Measurements from ENCODE around the gene POLR2H.

POLR2H gene

DNA sequence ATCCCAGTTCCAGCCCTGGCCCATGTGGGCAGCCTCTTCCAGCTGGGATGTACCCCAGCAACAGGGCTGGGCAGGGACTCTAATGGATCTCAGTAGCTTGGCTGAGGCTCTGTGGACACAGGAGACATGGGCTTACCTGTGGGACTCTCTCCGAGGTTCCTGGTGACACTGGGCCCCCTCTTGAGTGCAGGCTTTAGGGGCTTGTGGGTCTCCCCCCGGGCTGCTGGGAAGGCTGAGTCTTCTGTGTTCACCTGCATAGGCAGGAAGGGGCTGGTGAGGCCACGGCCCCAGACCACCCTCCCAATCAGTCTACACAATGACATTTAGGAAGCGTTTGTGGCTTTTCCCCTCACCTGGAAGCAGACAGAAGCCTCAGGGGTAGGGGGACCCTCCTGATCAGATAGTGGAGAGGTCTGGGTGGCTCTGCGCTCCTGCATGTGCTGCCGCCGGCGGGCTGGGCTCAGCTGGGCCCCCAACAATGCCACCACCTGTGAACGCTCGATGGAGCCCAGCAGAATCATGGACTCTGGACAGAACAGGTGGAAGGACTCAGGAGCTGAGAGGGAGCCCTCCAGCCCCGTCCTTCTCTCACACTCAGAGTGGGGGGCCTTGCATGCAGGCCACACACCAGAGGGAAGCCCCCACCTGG, 8.5 kb upstream of the POLR2H start:
- DNase-seq: no peak

DNA sequence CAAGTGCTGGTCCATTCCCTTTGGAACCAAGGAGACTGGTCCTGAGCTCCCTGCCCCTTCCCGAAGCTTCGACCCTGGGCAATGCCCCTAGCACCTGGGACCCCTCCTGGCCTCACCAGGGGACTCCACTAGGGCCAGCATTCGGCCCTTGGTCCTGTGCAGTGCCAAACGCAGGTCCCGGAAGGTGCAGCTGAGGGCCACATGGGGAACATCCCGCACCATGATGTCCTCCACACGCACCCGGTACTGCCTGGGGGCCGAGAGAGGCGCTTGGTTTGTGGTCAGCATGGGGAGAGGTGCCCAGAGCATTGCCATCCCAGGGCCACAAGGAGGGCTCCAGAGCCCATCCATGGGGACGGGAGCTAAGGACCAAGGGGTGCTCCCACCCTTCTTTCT, 8.0 kb upstream of the POLR2H start:
- no peak for DNase-seq

DNA sequence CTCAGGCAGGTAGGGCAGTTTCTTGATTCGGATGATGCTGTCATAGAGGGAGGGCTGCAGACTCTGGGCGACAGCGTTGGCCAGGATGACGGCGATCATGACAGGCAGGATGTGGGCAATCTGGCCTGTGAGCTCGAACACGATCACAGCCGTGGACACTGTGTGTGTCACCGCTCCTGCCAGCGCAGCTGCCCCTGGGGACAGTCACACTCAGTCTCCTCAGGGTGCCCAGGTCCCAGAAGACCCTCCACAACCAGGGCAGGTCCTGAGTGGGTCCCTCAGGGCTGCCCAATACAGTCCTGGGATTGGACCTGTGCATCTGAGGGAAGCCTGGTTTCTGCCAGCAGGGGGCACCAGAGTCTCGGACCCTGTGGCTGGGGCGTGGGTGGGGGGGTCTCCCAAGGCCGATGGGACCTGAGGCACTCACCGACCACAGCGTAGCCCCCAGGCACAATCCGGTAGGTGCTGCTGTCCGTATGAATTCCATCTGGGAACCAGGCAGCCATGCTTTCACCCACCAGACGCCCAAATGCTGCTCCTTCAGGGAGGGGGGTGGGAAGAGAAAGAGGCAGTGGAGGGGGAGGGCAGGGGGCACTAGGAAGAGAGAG, 7.3 kb upstream of the POLR2H start:
- no peak for DNase-seq

DNA sequence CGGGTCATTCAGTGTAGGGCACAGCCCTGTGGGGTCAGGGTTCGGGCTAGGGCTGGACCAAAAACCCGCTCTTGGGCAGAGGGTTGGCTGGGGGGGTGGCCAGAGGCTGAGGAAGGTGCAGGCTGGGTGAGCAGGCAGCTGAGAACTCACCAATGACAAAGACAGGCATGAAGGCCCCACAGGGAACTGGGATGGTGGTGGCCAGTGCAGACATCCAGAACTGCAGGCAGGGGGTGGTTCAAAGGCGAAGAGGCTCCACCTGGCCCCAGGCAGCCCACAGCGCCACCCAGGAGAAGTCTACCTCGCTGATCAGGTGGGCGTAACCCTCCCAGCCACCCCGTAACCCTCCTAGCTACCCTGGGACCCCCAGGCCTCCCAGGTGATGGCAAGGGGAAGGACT, 6.8 kb upstream of the POLR2H start:
- DNase-seq: no peak

DNA sequence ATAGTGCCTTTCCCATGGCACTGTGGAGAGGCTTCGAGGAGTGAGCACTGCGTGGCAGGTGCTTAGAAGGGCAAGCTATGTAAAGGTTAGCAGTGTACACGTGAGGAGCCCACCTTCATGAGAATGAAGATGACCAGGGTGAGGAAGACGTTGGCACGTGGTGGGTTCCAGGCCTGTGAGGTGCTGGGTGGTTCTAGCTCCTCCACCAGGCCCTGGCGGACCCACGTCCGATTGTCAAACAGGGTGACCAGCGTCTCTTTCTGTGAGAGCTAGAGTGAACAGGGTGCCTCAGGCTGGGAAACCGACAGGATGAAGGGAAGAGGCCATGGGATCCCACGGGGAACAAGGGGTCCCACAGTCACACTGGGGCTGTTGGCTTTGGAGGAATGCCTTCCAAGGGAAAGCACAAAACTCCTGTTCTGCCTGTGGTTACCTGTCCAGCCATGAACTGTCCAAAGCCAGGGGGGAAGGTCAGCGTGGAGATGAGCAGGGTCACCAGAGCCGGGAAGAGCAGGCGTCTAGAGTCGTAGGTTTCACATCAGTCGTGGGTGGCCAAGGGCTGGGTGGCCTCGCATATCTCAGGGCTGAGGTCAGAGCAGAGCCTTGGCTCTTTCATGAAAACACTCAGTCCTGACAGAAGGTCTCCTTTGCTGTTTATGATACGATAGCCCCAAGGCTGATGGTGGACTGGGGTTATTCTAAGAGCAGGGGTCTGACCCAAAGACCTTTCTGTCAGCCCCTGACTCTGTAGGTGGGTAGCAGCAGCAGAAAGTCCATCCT, 6.1 kb upstream of the POLR2H start:
- peak; percentile 42 for DNase-seq

DNA sequence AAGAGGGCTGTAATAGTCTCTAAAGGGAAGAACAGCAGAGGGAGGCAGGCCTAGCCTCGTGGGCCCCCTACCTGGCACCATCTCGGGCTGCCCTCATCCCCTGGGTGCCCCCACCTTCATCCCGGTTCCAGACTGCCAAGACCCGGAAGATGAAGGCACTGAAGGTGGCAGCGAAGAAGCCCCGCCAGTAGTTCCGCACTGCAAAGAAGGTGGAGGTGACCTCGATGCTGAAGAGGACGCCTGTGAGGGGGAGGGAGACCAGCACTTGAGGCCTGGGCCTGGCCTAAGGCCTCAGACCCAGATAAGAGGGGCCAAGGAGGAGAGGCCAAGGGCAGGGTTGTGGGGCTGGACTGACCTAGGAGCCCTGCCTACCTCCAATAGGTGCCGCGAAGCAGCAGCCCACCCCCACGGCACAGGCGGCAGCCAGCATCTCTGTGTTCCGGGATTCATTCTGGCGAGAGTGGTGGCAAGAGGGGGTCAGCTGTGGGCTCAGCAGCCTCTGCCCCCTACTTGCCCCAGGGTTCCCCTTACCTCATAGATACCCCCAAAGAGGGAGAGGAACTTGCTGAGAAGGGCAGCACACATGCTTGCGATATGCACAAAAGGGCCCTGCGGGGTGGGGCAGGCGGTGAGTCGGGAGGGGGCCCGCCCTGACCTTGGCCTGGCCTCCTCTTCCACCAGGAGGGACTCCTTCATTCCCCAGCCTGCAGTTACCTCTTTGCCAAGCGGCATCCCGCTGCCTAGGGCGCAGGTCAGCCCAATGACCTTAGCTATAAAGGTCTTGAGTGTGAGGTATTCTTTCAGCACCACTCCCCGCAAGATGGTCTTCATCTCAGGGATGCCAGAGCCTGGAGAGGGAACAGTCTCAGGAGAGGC, 4.0 kb upstream of the POLR2H start:
- no peak for DNase-seq

DNA sequence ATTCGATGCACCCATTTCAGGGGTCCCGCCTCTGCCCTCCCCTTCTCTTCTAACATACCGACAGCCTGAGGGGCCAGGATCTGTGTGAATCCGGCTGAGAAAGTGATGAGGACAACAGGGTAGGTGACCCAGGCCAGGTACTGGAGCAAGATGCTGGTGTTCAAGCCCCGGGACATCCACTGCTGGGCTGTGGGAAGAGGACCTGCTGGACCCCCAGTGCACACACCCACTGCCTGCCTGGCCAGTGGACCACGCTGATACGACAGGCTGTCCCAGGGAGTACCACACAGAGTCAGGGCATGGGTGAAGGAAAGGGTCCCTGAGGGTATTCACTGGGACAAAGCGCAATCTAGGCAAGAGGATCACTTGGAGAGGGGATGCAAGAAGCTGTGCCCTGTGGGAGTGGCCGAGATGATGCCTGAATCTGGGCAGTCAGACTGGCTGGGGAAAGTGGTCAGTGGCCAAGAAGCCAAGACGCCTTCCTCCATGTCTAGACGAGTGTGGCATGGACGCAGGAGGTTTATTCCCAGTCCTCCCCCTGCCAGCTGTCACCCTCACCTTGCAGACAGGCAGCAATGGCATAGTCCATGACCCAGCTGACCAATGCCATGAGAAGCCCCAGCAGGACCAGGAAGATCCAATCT, 3.3 kb upstream of the POLR2H start:
- no peak for DNase-seq

DNA sequence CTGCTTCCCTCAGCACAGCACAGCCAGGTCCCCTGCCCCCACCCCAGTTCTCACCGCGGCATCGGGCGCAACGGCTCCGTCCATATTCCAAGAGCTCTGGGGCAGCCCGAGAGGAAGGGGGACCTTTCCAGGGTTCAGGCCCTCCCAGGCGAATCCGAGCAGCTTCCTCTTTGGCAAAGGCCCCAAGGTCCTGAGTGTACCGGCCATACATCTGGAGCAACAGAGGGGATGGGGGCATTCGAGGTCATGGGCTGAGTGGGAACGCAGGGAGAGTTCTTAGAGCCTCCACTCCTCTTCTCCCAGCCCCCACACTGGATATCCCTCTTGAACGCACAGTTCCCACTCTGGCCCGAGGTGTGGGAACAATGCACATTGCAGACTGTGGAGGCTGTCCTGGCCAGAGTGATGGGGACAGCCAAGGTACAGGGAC, 2.6 kb upstream of the POLR2H start:
- DNase-seq: no peak

DNA sequence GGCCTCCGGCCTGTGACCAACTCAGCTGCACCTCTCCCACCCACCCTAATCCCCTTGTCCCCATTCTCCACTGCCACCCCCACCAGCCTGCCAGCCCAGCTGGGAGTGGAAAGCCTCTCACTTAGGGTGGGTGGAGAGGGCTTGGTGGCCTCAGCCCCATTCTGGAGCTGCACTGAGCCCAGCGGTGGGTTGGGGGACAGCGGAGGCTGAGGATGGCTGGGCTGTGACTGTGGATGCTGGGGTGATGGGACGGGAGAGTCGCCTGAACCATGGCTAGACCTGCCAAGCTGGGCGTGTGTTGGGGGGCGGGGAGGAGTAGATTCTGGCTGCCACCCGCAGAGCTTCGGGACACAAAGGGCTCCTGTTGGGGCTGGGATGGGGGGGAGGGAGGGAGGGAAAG, 1.9 kb upstream of the POLR2H start:
- DNase-seq: no peak

DNA sequence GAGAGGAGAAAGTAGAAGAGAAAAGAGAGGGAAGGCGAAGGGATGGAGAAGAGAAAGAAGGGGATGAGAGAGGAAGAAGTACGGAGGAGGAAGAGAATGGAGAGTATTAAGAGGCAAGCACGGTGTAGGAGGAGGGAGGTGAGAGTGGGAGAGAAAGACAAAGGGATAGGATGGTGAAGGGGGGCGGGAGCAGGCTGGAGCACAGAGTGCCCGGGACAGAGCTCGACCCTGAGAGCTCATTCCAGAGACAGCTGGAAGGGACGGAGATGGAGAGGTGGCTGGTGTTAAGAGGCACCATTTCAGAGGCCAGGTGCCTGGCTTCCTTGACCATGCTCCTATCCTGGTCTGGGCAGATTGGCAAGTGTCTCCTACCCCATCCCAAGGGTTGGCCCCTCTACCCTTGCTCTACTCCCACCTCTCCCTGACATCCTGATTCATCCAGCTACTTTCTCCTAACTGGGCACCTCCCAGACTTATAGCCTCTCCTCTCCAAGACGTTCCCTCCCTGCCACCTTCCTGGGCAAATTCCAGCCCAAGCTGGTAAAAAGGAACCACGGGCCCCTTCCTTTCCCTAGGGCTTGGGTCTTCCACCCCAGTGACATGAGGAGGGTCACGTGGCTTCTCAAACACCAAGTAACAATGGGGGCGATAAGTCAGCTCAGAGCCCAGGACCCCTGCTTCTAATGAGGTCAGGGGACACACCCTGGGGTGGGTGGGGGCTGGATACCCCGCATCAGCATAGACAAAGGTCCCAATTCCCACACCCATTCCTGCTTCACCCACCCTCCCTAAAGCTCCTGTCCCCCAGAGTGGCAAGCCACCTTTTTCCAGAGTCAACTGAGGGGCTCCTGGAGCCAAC, 1.2 kb upstream of the POLR2H start:
- no peak for DNase-seq

DNA sequence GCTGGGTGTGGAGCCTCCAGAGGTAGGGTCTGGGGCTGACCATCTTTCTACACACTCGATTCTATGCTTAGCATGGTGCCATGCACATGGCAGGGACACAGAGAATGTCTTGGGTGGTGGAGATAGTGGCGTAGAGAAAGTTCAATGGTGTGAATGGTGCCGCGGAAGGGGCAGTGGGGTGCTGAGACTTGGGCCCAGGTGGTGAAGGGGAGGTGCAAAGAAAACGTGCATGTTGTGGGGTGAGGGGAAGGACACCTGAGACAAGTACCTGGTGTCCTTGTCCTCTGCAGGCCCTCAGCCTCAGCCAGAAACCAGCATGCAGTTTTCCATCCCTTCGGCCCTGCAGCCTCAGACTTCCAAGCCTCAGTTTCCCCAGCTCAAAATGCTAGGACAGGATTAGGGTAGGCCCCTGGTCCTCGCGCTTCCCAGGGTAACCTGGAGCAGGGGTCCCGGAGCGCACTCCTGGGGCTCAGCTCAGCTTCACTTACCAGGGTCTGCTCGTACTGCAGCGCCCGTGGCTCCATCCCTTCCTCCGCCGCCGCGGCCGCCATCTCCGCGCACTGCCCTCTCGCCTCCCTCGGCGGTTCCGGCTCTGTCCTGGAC, 480 bp upstream of the POLR2H start:
- DNase-seq: no peak

DNA sequence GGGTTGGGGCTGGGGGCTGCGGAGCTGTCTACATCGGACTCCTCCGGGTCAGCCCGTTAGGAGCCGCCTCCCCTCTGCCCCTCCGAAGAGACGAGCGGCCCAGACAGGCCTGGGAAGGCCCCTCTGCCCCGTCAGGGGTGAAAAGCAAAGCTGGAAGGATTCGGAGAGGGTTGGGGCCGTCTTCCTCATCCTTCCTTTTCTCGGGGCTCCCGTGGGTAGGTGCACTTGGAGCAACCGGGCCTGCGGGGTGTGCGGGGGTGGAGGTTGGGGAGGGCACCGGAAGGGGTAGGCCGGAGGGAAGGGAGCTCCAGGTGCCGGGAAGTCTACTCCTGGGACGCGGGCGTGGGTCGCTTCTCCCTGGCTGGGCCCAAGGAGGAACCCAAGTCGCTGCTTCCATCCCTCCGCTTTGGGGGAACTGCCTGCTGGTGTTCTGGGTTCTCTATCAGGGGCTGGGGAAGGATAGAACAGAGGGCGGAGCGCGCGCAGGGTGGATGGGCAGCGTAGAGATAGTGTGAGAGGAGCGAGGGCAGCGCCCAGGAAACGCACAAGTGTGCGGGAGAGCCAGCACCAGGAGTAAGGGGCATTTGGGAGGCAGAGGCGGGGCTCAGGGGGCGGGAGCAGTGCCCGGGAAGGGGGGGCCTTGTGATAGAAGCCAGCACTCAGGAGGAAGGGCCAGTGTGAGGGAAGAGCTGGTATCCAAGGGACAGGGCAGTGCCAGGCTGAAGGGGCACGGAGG, 590 bp downstream of the POLR2H start:
- DNase-seq: peak; percentile 77

DNA sequence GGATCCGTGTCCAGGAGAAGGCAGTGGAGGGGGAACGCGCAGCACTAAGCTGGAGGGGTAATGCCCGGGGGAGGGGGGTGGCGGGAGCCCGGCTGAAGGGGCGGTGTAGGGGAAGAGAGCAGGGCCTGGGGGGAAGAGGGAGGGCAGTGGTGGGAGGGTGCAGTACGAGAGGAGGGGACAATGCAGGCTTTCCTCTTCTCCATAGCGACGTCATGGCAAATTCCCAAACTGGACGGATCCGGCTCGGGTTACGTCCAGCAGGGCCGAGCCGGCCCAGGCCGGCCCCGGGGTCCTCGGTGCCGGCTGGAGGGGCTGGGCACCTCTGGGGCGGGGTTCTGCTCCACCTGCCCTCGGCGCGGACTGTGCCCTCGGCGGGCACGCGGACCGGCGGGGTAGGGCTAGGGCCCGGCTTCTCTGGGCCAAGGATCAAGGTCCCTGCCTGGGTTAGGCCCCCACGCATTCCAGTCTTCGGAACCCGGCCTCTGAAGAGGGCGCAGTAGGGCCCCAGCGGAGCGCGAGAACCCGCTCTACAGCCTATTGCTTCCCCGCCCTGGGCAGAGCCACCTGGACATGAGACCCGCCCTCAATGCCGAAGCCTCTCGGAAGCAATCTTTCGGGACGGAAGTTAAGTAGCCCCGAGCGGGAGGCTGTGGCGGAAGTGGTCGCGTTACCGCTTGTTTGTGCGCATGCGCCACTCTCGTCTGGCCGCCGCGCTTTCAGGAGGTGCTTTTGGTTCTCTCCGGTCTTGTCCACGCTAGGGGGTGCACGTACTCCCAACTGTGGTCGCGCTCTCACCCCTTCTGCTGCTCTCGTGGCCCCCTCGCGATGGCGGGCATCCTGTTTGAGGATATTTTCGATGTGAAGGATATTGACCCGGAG, 1.4 kb downstream of the POLR2H start:
- peak; percentile 99 for DNase-seq

DNA sequence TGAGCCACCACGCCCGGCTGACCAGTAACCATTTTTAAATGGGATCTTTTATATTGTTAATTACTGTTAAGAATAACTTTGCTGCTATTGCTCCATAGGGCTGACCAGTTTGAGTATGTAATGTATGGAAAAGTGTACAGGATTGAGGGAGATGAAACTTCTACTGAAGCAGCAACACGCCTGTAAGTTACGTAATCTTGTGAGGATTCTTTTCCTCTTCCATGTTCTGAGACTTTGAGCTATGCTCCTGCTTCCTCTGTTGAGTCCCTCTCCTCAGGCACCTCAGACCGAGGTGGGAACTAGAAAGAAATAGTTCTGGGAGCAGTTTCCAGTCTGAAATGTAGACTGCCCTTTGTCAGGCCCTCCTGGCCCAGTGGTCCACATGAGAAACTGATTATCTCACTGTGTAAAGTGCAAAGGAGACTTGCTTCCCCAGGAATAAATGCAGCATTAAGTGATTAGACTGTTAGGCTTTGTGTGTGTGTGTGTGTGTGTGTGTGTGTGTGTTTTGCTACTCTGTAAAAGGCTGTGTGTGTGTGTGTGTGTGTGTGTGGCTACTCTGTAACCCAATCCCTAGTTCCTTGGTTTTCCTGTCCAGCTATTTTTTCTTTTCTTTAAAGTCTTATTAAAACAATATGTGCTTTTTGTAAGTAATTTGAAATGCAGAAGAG, 5.2 kb downstream of the POLR2H start:
- DNase-seq: no peak

DNA sequence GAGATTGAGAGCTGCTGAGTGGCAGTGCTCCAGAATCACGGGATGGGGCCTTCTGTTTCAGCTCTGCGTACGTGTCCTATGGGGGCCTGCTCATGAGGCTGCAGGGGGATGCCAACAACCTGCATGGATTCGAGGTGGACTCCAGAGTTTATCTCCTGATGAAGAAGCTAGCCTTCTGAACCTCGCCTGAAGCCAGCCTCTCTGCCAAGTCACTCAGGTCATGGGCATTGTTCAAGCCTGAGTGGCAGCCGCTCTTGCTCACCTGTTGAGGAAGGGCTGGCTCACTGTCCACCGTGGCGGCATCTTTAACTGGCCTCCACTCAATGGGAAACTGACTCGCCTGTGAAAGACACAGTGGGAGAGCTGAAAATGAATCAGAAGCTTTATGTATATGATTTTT, 6.6 kb downstream of the POLR2H start:
- no peak for DNase-seq

DNA sequence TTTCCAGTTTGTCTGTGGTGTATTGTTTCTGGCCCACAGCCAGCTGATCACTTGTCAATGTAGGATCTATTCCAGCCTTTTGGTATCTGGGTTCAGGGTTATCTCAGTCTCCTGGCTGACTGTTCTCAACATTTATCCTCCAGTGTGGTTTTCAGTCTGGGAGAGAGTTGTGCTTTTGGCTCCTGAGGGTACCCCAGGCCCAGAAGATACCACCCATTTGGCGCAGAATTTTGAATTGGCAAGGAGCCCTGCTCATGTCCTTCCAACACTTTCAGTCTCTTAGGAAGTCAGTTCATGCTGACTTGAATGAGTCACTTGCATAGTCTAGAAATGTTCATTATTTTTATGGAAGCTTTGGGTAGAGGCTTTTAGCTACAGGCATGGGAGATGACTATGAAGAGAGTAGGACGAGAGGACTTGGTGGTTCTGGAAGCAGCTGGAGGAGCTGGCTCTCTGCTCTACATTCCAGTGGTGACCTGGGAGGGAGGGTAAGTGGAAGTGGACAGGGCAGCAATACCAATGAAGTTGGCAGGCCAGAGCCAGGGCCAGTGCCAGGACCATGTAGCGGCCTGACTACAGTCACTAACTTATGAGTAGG, 7.2 kb downstream of the POLR2H start:
- peak; percentile 72 for DNase-seq

DNA sequence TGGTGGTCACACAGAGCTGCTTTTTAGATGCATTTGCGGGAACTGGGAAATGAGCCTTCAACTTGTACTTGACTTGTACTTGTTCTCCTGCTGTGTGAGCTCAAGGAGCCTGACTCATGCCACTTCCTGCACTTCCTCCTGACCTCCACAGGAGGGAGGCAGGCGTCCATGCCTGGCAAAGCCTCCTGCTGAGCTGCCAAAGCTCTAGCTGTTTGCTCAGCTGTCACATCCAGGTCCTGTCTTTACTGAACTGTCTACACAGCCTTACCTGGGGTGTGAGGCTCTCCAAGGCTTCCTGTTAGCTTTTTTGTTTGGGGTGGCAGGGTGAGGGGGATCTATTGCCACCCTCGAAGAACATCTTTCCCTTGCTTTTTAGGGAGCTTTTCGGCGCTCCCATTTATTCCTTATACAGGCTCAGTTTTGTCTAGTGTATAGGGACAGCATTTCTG, 10.1 kb downstream of the POLR2H start:
- peak; percentile 85 for DNase-seq

DNA sequence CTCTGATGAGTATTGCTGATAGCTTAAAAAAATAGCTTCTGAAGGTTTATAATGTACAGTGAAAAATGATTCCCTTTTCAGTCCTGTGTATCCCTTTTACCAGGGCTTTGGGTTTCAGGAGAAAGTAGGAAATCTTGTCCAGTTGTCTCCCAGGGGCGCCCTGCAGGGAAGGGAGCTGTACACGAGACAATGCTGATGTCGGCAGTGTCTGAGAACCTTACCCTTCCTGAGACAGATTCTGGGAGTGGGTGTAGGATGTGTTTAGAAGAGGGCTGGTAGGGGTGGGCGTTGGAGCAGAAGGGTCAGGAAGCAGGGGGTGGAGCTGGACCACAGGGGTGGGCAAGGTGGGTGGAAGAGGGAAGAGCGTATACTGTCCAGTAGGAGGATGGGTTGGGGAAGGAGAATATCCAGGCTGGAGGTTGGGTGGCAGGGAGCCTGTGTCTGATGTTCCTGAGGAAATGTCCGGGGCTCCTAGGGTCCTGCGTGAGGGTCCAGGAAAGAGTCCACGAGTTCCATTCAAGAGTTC, 10.8 kb downstream of the POLR2H start:
- DNase-seq: no peak
